ENCODE data around the gene DNASE1L1.

DNA sequence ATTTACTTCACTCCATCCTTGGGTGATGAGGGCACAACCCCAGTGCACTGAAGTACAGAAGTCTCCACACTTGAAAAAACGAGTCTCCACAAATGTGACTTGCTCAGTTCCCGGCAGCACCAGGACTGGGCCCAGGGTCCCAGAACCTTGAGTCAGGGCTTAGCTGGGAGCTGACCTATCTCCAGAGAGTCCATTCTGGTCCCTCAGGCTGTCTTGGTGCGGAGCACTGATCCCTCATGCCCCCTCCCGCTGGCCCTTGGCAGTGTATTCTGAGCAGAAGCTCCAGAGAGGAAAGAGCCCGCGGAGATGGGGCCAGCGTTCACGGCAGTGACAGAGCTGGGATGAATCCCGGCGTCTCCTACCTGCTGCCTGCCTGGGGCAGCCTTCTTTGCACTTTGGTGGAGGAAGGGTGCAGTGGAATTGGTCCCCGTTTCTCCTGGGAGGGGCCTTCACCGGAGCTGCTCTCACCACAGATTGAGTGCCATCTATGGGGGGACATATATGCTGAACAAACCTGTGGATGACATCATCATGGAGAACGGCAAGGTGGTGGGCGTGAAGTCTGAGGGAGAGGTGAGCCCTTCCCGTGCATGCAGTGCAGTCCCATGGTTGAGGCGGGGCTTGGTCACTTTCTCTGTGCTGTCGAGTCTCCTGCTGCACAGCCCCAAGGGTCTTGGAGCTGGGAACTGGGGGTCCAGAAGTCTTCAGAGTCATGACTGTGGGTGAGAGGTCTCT, 31.7 kb upstream of the DNASE1L1 start:
- TF ChIP-seq, protein P1, sequence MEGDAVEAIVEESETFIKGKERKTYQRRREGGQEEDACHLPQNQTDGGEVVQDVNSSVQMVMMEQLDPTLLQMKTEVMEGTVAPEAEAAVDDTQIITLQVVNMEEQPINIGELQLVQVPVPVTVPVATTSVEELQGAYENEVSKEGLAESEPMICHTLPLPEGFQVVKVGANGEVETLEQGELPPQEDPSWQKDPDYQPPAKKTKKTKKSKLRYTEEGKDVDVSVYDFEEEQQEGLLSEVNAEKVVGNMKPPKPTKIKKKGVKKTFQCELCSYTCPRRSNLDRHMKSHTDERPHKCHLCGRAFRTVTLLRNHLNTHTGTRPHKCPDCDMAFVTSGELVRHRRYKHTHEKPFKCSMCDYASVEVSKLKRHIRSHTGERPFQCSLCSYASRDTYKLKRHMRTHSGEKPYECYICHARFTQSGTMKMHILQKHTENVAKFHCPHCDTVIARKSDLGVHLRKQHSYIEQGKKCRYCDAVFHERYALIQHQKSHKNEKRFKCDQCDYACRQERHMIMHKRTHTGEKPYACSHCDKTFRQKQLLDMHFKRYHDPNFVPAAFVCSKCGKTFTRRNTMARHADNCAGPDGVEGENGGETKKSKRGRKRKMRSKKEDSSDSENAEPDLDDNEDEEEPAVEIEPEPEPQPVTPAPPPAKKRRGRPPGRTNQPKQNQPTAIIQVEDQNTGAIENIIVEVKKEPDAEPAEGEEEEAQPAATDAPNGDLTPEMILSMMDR (IDR thresholded peaks at IDR 0.05; ENCODE audit: low read length): no peak
- no peak for TF ChIP-seq EZH2 (IDR thresholded peaks at IDR 0.05; ENCODE audit: borderline replicate concordance, low read length)

Data from OCI-LY1 (cell line).